Renal cortical epithelial cell (primary cell): ENCODE measurements around the gene POU2F1. TPM values are rescaled to one million over a fixed set of nuclear protein-coding genes. Genes with fewer than 3 reads are reported as not detected.

Experiments
- DNase-seq: peaks from one replicate; pipeline ENCODE4 v3.0.0-alpha.2; 2011; ENCODE audit warnings: low read depth
- total RNA-seq: library from RNA; depleted of rRNA; stranded (reverse); fragments of >200 nt; gene quantifications from 2 replicates; pipeline ENCODE4 v1.2.3, GENCODE V29; 2014

Gene POU2F1
- total RNA-seq, 1 donor from 2014 or later, result 14.6 TPM

DNA sequence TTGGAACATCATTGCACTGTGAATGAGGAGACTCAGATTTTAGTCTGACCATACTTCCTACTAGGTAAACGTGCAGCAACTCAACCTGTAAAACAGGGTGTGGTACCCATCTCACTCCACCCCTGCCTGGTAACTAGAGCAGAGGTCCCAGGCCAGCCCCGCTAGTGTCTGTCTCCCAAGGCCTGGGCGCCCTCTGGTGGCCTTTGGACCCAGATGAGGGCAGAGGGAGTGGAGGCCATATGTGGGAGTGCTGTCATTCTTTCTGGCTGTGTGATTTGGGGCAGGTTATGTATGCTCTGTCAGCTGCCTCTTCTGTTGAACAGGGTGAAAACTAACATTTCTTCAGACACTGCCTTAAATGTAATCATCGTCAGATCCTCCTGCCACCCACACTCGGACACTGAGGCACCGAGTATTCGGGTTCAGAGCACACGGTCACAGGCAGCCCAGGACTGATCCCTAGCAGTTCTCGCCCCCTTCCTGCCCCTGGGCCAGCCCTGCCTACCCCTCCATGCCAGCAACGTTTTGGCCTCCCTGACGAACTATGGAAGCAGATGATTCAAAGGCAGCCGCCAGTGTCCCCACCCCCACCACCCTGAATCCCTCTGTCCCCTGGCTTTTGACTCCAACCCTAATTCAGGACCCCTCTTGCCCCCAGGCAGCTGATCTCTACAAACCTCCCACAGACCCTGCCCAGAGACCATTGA lies 221.6 kb downstream of the POU2F1 start:
- peak; percentile 43 for DNase-seq

DNA sequence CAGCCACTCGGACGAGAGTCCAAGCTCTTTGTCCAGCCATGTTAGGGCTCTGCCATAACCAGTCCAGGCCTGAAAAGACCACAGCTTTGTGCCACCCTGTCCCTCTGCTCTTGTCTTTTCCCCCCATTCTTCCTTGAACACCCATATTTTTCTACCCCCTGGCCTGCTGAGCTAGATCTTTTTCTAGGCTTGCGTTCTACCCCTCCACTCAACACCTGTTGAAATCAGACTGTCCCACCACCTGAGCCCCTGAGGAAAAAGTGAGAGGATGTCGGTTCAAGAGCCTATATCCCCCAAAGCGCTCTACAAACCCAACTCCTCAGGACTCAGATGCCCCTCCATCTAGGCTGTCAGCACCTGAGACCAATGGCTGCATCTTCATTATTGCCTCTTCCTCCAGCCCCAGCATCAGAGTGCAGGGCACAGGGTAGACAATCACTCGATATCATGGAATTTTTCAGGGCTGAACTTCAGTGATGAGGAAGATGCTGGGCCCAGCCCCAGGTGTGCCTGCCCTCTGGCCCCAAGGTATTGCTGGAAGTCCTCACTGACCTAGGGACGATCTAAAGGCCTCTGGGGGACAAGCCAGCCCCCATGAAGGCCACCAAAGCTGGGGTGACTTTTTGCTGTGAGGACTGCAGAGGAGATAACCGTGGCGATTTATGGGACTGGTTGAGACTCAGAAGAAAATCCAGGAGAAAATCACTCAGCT lies 222.3 kb downstream of the POU2F1 start:
- no peak for DNase-seq

DNA sequence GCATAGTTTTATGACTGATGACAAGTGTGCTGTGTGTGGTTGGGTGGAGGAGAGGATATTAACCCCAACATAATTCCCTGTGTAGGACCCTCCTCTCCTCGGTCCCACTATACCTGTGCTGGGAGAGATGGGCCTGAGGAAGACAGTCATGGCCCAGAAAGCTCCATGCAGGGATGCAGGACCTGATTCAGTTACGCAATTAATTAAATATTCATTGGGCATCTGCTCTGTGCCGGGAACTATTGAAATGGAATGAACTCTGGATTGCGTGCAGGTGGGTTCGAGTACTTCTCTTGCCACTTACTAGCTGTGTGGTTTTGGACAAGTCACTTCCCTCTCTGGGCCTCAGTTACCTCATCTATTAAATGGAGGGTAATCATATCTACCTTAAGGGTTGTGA lies 223.1 kb downstream of the POU2F1 start:
- no peak for DNase-seq

DNA sequence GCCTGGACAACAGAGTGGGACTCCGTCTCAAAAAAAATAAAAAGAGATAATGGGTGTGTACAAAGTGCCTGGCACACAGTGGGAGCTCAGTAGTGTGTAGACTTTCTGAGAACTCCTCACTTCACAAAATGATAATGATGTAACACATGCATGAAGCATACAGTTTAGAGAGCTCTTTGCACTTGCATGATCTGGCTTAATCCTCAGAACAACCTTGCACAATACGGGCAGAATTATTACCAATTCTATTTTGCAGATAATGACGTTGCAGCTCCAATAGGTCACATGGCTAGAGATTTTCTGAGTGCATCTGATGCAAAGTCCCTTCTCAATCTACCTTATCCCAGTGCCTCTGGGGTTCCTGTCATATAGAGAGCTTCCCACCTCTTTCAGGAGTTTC lies 226.3 kb downstream of the POU2F1 start:
- DNase-seq, result no peak

DNA sequence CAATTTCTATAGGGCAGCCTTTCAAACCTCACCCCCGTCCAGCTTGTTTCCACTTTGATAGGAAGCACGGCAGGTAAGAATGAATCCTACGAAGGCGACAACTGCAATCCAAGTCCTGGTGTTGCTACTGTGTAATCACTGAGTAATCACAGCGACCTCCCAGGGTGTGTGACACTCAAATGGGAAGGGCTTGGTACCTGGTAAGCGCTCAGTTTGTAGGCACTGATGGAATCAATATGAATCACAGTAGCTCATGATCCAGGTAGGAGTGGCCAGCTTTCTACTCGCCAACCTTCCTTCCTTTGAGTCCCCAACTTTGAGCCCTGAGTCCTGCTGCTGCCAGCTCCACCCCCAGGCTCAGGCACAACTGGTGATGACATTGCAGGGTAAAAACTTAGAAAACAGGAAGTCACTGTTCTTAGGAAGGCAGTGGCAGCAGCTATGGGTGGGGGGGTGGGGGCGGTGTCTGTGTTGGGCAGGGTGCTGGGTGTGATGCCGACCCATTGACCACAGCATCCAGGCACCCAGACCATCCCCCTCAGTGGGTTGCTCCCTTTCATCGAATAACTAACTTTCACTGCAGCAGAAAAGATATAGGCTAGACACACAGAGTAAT lies 226.9 kb downstream of the POU2F1 start:
- DNase-seq, result peak; percentile 70

DNA sequence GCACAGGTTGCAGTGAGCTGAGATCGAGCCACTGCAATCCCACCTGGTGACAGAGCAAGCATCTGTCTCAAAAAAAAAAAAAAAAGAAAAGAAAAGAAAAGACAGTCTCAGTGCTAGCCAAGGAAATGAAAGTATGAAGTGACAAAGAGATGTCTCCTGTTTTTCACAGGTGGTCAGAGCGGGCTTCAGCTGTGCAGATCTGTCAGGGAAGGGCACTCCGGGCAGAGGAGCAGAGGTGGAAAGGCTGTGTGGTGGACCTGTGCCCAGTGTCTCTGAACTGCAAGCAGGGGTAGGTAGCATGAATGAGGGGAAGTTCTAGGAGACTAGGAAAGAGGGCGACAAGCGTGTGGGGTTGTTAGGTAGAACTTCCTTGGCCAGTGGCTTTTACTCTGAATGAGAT lies 230.2 kb downstream of the POU2F1 start:
- DNase-seq, result no peak

DNA sequence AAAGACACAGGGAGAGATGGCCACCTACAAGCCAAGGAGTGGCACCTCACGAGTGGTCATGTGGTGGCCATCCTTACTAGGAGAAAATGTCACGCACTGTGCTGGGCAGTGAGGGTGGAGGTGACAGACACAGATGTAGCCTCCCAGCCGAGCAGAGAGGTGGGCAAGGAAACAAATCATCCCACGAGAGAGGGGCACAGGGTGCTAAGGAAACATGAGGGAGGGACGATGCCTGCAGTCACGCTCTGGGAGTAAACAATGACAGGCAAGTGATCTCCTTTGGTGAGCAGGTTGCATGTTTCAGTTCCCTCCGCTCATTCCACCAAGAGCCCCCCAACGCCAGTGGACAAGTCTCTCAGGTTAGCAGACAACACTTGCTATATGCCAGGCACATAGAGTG lies 231.8 kb downstream of the POU2F1 start:
- no peak for DNase-seq

DNA sequence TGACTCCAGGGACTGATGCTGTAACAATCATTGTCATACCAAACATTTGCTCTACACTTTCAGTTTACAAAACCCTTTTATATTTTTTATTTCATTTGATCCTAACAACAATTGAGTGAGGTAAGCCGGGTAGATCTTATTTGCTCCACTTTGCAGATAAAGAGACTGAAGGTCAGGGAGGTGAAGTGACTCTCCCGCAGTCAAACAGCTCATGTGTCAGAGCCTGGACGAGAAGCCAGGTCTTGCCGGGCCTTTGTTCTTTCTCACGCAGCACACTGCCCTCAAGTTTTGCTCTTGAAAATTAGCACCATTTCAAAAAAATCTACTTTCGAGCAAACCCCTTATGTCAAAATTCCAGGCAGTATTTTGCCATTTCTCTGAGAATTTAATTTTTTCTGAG lies 232.4 kb downstream of the POU2F1 start:
- no peak for DNase-seq

DNA sequence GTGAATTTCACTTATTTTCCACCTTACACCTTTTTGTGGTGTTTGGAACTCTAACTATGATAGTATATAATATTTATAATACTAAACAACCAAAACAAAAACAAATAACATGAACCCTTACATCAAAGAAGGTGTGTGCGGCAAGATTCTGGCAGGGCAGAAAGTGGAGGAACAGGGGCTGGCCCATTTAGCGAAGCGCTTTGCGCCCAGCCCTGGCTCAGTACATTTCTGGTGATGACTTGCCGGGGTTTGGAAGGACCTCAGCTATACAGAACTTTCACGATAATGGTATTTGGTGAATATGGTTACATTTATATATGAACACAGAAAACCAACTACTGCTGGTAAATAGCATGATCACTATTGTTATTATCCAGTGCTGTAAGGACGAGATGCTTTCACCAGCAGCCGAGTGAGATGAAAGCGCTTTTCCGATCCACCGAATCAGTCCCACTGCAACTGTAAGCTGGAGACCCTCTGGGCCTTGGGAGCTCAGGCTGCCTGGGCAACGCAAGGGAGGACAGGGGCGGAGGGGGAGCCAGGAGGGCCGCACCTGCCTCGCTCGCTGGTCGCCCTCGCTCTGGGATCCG lies 233.7 kb downstream of the POU2F1 start:
- DNase-seq, result no peak

DNA sequence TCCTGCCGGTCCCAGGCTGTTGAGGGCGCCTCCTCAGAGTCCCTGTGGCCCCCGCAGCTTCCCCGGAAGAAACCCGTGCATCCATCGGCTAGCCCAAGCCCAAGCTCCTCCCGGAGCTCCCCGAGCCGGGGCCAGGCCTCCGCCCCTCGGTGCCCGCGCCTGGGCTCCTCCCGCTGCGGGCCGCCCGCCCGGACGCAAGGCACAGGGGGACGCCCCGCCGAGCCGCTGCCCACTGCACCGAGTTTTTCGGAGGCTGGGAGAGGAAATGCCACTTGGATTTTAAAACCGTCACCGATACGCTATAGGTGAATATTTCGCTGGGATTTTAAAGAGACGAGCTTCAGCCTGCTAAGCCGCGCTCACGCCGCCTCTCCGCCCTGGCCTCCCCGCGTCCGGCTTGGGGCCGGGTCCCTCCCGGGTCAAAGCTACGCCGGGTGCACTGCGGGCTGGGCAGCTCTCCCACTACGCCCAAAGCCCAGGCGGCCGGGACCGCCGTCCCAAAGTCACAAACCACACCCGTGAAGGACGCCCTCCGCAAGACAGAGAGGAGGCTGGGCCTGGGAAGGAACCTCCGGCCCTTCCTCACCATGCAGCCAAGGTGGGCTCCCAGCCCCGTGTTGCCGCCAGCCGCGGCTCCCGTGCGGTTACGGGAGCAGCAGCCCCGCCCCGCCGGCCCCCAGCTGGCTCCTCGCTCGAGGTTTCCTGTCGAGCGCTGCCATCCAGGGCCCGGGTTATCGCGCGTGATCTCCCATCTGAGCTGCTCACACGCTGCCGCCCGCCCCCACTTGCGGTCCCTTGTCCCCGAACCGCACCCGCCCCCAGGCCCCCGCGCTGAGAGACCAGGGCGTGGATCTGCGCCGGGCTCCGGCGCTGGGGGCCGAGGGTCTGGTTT lies 234.5 kb downstream of the POU2F1 start:
- no peak for DNase-seq

DNA sequence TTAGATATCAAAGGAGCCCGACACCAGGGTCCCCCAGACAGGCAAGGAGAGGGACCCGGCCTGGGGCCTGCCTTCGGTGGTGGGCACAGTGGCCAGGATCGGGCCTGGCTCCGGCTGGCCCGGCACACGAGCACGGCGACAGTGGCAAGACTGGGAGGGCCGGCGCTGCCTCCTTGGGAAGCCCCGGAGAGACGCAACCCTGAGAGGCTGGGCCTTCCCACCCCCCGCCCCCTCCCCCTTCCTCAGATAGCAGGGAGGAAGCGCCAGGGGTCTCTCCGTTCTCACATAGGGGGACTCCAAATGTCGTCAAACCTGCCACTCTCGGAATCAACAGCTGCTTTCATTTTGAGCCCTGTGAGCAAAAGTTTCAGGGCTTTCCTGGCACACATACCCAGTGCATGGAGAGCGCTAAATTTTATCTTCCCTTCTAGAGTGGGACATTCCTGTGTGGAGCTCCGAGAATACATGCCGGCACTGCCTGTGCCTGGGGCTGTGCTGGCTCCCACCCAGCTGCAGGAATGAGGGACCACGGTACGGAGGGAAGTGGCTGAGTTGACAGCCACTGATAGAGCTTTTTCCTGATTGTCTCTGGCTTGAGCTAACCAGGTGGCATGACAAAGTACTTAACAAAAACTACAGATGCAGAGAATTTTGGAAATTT lies 235.2 kb downstream of the POU2F1 start:
- DNase-seq, result no peak

DNA sequence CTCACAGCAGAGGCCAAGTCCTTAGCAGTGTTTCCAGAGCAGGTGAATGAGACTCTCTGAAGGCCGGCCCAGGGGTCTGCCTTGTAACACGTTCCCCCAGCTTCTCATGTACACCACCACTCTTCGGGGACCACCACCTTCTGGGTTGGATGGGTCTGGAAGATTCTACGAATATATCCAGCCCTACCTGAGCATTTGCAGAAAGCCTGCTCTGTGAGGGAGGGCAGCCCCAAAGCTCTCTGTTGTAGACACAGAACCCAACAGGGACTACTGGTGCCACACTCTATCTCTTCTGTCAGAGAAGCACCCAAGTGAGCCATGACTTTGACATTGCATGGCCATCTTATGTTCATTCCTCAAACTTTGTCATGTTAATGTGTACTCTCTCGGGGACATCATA lies 235.8 kb downstream of the POU2F1 start:
- no peak for DNase-seq

DNA sequence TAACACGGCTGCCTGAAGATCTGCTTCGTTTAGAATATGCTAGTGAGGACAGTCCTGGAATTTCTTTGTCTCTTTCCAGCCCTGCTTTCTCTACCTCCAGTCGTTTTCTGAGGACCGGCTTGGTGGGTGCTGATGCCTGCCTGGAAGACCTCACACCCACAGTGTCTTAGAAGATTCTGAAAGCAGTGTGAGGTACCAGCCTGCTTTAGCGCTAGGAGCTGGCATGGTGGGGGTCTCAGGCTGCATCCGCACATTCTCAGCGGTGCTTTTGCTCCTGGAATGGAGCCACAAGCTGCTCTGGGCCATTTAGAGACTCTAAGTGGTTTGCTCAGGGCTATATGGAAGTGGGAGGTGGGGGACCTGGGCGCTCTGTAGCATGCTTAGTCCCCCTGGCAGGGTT lies 236.2 kb downstream of the POU2F1 start:
- DNase-seq, result no peak

DNA sequence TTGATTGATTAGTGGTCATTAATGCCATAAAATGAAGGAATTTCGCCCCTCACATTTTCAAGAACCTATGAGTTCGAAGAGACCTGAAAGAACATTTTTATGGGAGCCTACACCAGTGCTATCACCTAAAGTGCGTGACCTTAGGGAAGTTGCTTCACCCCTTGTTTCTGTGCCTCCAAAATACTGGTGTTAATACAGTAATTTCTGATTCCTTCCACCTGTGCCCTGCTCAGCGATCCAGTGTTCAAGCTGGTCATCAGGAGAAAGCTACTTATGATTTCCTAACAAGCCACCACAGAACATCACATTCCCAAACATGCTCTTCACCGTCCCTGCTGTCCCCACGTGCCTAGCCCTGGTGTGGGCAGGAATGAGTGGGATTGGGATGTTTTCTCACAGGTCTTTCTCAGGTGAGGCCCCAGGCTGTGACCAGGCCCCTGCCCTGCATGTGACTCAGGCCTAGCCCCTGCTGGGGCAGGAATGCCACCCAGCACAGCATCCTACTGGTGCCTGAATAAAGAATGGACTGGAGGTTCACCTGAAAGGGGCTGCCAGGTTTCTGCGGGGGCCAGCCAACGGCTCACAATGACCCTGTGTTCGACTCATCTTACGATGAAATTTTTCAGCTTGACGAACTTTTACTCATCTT lies 237.4 kb downstream of the POU2F1 start:
- no peak for DNase-seq

DNA sequence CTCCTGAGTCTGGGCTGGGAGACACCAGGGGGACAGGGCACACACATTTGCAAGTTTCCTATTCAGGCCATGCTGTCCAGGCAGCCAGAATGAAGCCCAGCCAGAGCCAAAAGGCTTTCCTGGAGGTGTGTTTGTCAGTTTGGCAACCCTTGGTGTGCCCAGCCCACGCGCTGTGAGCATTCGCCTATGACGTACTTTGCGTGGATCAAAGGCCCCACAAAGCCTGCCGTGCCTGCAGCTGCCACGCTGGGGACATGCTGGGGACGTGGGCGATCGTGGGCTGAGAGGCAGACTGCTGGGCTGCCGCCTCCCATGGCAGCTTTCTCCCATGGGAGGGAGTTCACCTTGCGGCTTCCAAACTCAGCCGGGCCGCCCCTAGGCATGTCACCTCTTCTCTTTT lies 240.2 kb downstream of the POU2F1 start:
- no peak for DNase-seq

DNA sequence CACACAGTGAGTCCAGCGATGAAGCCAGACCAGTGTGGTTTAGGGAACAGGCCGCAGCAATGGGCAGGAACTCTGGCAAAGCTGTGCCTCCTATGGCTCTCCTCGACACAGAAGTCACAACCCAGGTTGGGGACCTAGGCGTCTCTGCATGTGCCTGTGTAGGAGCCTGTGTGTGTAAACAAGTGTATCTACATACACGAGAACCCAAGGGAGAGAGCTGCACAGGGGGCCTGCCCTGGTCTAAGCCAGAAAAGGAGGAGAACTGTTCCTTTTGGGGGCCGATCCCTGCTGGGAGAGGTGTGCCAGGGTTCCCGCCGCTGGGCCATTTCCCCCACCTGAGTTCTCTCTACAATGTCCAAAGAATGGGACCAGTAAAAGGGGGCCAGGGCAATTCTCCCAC lies 241.7 kb downstream of the POU2F1 start:
- no peak for DNase-seq

DNA sequence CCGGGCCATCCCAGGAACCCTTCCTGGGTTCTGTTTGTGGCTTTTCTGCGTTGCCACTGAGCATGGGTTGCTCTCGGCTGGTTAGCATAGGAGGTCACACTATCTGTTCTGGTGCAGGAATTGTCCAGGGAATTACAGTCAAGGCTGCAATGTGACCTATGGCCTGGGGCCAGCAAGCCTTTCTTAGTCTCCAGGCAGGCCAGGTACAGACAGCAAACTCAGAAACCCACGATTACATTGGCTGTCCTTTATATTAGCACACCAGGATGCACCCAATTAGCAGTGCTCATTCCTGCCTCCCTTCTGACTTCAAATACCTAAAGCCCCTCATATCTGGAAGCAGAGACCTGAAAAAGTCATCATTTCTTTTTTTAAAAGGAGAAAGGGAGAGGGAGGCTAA lies 242.4 kb downstream of the POU2F1 start:
- DNase-seq, result no peak

DNA sequence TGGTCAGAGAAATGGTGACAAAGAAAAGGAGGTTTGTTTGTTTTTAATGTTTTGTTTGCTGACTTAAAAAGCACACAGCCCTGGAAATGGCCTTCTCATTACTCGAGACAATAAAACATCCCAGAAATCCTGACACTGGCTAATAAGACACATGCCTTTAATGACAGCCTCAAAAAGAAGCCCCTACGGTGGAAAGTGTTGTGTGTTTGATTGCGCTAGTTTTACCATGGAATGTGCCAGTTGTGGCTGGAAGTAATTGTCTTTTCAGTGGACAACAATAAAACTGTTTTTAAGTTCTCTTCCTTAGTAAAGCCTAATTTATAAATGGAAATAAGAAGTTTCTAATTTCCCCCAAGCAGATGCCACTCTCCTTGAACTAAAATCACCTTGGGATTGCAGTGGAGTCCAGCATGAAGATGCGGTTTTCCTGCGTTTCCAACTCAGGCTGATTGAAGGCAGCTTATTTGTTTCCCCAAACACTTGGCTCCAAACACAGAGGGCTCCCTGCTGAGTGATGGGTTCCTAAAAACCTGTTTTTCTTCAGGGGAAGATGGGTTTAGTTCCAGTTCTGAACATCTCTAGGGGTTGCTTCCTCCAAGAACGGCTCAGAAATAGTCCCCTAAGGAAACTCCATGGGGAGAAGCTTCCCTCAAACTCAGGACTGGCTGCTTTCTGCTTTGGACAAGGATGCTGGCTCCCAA lies 243.3 kb downstream of the POU2F1 start:
- DNase-seq, result no peak

DNA sequence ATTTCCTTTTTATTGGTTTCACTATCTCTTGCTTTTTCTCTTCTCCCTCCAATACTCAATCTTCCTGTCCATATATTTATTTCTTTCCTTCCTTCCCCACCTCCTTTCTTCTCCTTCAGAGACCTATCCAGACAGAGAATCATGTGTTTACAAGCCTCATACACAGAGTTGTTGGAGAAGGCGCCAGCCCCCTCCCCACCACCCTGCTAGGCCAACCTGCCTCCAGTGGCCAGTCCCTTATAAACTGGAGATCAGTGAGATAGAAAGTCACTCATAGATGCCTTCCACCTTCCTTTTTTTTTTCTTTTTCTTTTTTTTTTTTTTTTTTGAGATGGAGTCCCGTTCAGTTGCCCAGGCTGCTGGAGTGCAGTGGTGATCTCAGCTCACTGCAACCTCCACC lies 244.3 kb downstream of the POU2F1 start:
- no peak for DNase-seq

DNA sequence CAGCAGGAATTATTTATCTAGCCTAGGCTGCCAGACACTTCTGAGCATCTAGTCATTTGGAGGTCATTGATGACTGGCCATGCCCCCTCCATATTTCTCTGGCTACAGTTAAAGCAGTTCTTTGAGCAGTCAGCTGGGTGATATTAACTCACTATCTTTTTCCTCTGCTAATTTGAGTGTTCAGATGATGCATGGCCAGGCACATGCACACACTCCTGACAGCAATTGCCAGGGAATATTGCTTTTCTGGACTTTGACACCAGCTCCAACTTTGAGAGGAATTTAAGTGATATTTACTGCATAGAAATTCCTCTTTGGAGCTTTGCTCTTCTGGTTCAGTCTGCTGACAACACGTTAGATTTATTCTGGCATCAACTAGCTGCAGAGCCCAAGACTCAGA lies 245.1 kb downstream of the POU2F1 start:
- DNase-seq, result no peak
